ENCODE results near the gene MPC2.

- TF ChIP-seq EZH2 (IDR thresholded peaks at IDR 0.05) (no peak), POLR2AphosphoS5 (IDR thresholded peaks at IDR 0.05; ENCODE audit: borderline replicate concordance, low read depth, low read length) (no peak)
Observed at GRCh38 chr1:167899253-167899681, 37.6 kb downstream of the MPC2 start.
